Progenitor cell of endocrine pancreas (in vitro differentiated cells): ENCODE results near the gene JPH3. TPM values are rescaled to one million over a fixed set of nuclear protein-coding genes. Genes with fewer than 3 reads are reported as not detected.

Source experiments
- DNase-seq: peaks from one replicate; pipeline ENCODE4 v3.0.0; 2021; ENCODE audit warnings: low spot score; ENCODE audit not compliant: unreplicated experiment
- H3K27ac Mint-ChIP-seq: 2 replicates; pipeline ENCODE4 v1.8.0; 2021; ENCODE audit warnings: mild to moderate bottlenecking, moderate library complexity, mixed read lengths
- H3K27me3 Mint-ChIP-seq: 2 replicates; pipeline ENCODE4 v1.8.0; 2021; ENCODE audit warnings: mixed read lengths
- H3K36me3 Mint-ChIP-seq: 2 replicates; pipeline ENCODE4 v1.8.0; 2022; ENCODE audit warnings: mixed read lengths; ENCODE audit not compliant: insufficient read depth
- H3K4me1 Mint-ChIP-seq: 2 replicates; pipeline ENCODE4 v1.8.0; 2021; ENCODE audit warnings: low read depth, mixed read lengths
- H3K4me3 Mint-ChIP-seq: 2 replicates; pipeline ENCODE4 v1.8.0; 2021; ENCODE audit warnings: low read depth, mild to moderate bottlenecking, moderate library complexity, mixed read lengths
- H3K9me3 Mint-ChIP-seq: 2 replicates; pipeline ENCODE4 v1.8.0; 2021; ENCODE audit warnings: low read depth, mixed read lengths
- total RNA-seq: library from RNA; stranded (reverse); gene quantifications from 2 replicates; pipeline ENCODE4 v1.2.1, GENCODE V29; 2021
- TF ChIP-seq, protein P1 (sequence below): fragments of 200-600 bp; sonication (generic); IDR thresholded peaks from one replicate; pipeline ENCODE4 v1.5.0; 2021; ENCODE audit warnings: antibody characterized with exemption, mild to moderate bottlenecking; ENCODE audit not compliant: unreplicated experiment

Gene JPH3
- total RNA-seq, 1 donor from 2014 or later, result 26.4 TPM

GRCh38 chr16:87656328-87656727 lies 54.0 kb downstream of the JPH3 start:
- H3K36me3 Mint-ChIP-seq, result peaks cover 1% of the 10 kb centered on the region
- no peak overlapping the region for H3K27ac Mint-ChIP-seq
- TF ChIP-seq, protein P1, sequence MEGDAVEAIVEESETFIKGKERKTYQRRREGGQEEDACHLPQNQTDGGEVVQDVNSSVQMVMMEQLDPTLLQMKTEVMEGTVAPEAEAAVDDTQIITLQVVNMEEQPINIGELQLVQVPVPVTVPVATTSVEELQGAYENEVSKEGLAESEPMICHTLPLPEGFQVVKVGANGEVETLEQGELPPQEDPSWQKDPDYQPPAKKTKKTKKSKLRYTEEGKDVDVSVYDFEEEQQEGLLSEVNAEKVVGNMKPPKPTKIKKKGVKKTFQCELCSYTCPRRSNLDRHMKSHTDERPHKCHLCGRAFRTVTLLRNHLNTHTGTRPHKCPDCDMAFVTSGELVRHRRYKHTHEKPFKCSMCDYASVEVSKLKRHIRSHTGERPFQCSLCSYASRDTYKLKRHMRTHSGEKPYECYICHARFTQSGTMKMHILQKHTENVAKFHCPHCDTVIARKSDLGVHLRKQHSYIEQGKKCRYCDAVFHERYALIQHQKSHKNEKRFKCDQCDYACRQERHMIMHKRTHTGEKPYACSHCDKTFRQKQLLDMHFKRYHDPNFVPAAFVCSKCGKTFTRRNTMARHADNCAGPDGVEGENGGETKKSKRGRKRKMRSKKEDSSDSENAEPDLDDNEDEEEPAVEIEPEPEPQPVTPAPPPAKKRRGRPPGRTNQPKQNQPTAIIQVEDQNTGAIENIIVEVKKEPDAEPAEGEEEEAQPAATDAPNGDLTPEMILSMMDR, result no peak
- DNase-seq, result no peak
- no peaks in the 10 kb centered on the region for H3K9me3 Mint-ChIP-seq
- H3K4me3 Mint-ChIP-seq, result no peak overlapping the region
- no peaks in the 10 kb centered on the region for H3K4me1 Mint-ChIP-seq
- no peaks in the 10 kb centered on the region for H3K27me3 Mint-ChIP-seq

- H3K27me3 Mint-ChIP-seq, result no peaks in the 10 kb centered on the region
- no peaks in the 10 kb centered on the region for H3K9me3 Mint-ChIP-seq
- H3K27ac Mint-ChIP-seq, result no peak overlapping the region
- no peak for DNase-seq
- peaks cover 1% of the 10 kb centered on the region for H3K36me3 Mint-ChIP-seq
- TF ChIP-seq, protein P1, result no peak
- no peak overlapping the region for H3K4me3 Mint-ChIP-seq
- no peaks in the 10 kb centered on the region for H3K4me1 Mint-ChIP-seq
These were observed 55.4 kb downstream of the JPH3 start for GRCh38 chr16:87657621-87658192.

DNA sequence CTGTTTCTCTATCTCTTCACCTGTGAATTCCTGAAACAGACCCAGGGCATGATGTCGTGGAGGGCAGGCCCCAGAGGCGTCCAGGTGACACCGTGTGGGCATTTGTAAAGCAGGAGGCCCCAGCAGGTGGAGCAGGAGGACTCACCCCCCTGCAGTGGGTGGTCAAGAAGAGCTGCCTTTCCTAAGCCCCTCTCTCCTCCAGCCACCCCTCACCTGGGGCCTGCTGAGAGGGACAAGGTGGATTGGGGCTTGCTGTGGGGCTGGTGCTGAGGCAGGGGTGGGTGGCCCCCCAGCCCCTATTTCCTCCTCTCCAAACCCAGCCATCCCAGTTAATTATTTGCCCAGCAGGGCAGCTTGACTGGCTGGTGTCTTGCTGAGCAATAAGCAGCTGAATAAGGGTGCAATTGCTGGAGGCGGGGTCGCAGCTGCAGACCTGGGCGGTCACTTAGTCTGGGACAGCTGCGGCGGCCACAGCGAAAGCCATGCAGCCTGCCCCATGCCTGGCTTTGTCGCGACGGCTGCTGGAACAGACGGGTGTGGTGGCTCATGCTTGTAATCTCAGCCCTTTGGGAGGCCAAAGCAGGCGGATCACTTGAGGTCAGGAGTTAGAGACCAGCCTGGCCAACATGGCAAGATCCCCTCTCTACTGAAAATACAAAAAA lies 56.4 kb downstream of the JPH3 start:
- no peaks in the 10 kb centered on the region for H3K9me3 Mint-ChIP-seq

DNA sequence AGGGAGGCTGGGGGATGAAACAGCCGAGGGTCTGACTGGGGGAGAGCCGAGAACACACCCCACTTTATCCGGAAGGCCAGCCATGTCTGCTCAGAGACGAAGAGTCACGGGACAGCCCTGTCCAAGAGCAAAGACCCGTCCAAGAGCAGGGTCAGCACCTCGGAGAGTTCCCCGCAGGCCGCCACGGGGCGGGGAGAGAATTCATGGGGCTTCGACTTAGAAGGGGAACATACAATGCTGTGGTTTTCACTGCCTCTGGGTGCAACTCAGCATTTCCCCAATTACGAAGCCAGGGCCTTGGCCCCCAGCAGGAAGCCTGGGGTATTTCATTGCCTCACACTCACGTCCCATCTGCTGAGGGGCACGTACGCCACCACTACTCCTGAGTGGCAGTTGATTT lies 59.3 kb downstream of the JPH3 start:
- no peaks in the 10 kb centered on the region for H3K4me1 Mint-ChIP-seq
- no peak overlapping the region for H3K4me3 Mint-ChIP-seq
- H3K27me3 Mint-ChIP-seq, result no peaks in the 10 kb centered on the region
- DNase-seq, result peak; percentile 71
- H3K36me3 Mint-ChIP-seq, result no peaks in the 10 kb centered on the region
- TF ChIP-seq, protein P1, result no peak
- no peaks in the 10 kb centered on the region for H3K9me3 Mint-ChIP-seq
- H3K27ac Mint-ChIP-seq, result peak overlapping the region; percentile 71

More for the DNA sequence above, 56.4 kb downstream of the JPH3 start:
- TF ChIP-seq, protein P1, result no peak
- peaks cover 1% of the 10 kb centered on the region for H3K36me3 Mint-ChIP-seq
- no peak overlapping the region for H3K4me3 Mint-ChIP-seq
- H3K4me1 Mint-ChIP-seq, result no peaks in the 10 kb centered on the region
- H3K27me3 Mint-ChIP-seq, result no peaks in the 10 kb centered on the region
- DNase-seq, result no peak
- no peak overlapping the region for H3K27ac Mint-ChIP-seq

DNA sequence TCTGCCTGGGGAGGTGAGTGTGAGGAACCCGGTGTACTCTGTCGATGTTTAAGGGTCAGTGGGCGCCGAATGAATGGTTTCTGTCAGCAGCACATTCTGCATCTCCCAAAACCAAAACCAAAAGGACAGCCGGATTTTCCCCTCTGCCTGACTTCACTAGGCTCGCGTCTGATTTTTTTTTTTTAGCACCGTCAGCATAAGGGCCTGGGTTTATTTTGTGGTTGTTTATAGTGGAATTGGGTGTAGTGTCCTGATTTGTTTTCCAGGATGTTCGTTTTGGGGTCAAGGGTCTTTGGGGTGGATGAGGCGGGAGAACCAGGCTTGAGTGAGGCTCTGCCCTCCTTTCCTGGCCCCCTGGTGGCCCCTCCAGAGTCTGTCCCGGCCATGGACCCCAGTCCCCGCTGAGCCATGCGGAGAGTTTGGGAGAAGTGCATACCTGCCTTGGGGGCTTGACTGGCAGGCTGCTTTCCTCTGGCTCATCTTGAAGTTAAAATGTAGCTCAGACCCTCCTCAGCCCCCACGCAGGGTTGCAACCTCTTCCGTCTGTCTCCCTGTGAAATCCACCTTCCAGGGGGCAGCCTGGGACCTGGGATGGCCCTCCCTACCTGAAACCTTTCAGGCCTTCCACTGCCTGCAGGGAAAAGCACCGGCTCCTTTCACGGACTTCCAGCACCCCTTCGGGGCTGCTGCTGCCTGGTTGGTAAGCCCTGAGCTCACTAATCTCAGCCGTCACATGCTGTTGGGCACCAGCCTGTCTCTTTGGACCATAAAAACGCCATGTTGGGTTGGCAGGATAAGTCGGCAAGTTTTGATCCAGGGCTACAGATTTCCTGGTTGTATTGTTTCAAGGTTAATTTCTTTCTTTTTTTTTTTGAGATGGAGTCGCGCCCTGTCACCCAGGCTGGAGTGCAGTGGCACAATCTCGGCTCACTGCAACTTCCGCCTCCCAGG lies 60.2 kb downstream of the JPH3 start:
- Mint-ChIP-seq H3K4me3 (no peak overlapping the region), H3K36me3 (no peaks in the 10 kb centered on the region), H3K4me1 (no peaks in the 10 kb centered on the region), H3K9me3 (no peaks in the 10 kb centered on the region), H3K27ac (no peak overlapping the region), H3K27me3 (no peaks in the 10 kb centered on the region)
- DNase-seq, result no peak
- TF ChIP-seq, protein P1, result no peak
